HG02970 (cell line): Measurements from ENCODE around the gene RCOR1.

ENCODE experiments used
- ATAC-seq: cut with Tn5 transposase; IDR thresholded peaks from one replicate; pipeline ENCODE4 v1.9.1; 2021; ENCODE audit warnings: mild to moderate bottlenecking, moderate library complexity, moderate number of reproducible peaks; ENCODE audit not compliant: unreplicated experiment, low FRiP score

RCOR1 gene

DNA sequence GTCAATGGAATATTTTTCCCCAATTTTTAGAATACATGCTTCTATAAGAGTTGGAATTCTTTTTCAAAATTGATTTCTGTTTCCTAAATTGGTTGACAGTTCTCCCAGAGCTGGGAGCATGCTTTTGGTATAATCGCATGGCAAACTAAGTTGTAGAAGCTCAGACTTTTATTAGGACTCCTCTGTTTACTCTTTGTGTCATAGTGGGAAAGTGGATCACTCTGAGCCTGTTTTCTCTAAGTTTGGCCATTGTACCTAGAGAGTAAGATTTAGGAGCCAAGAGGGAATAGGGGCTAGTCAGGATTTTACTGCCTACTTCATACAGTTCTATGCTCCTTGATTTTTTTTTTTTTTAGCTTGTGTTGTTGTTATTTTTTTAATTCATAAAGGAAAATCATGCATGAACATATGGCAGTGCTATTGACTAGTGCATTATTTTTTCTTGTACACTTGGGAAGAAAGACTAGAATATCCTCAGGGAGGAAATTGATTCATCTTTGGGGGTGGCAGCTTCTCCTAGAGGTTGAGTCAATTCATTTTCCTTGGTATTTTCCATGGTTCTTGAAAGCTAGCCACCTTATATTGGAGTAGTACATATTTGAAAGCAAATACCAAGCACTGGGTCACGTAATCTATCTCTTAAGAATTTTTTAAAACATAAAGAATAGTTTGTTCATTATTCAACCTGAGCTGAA lies 107.1 kb downstream of the RCOR1 start:
- no peak for ATAC-seq

GRCh38 chr14:102708494-102708893 lies 116.0 kb downstream of the RCOR1 start:
- no peak for ATAC-seq

- ATAC-seq: no peak
Measured at GRCh38 chr14:102711207-102711606, 118.8 kb downstream of the RCOR1 start.

- ATAC-seq: no peak
Measured at GRCh38 chr14:102711946-102712345, 119.5 kb downstream of the RCOR1 start.

- ATAC-seq: no peak
Measured at GRCh38 chr14:102717276-102717675, 124.8 kb downstream of the RCOR1 start.

- no peak for ATAC-seq
Measured at GRCh38 chr14:102722646-102723045, 130.2 kb downstream of the RCOR1 start.

DNA sequence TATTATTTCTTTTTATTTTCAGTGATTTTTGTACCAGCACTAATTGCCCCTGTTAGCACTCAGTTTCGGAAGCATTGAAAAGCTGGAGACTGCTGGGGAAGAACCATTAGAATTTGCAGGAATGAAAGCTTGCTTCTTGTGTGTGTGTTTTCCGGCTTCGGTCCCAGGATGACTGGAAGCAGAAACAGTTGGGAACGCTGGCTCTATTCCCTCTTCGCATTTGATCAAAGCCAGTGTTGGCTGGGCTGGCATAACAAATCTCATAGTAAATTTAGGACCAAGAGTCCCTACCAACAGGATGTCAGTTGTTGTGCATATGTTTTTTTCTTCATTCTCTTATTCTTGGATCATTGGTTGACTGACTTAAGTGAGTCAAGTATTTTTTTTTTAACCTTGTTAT lies 131.2 kb downstream of the RCOR1 start:
- ATAC-seq: no peak

DNA sequence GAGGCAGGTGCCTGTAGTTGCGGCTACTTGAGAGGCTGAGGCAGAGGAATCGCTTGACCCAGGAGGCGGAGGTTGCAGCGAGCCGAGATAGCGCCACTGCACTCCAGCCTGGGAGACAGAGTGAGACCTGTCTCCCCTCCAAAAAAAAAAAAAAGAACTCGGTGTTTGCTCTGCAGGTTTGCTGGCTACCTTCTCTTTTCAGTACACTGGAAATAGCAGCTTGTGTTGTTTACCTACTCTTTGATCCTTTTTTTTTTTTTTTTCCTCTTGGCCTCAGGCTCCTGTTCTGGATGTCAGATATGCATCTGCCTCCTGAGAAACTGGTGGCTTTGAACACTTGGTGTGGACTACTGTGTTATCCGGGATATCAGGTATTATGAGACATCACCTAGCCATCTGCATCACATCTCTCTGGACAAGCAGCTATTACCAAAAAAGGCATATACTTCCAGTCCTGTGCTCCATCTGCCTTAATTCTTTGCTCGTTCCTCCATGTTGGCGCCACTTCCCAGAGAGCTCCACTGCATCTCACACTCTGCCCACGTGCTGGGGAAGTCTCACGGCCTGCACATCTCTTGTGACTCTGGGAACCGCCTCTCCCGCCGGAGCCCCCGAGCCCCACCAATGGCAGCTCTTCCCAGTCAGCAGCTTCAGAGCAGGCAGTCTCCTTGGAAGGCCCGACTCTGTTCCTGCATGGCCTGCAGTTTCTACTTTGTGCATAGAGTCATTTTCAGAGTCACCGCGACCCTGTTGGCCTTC lies 133.9 kb downstream of the RCOR1 start:
- no peak for ATAC-seq

DNA sequence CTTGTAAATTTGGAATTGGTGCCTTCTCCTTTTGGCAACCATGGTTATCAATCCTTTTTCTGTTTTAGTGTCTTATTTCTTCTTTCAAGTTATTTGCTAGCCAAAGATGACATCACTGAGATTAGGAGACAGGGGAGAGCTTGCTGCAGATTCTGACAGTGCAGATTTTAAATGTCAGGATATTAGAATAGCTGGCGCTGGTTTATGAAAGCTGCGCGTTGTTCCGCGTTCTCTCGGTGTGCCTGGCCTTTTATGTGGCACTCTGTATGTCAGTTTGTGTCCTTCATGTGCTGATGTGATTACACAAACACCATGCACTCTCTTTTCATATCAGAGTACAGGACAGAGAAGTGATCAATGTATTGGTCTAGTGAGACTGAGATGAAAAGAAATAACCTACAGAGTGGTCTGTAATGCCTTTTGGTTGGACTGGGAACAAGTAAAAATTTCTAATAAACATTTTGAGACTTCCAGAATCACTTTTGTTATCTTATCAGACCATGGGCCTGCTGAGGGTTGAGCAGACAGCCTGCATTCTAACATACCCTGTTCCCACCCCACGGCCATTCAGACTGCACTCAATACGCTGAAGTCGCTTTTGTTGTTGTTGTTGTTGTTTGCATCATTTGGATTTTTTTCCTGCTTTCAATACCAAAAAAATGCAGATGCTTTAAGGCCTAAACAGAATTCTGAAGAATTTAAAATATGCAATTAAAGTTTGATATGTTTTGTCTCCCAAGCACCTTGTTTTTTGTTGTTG lies 135.1 kb downstream of the RCOR1 start:
- no peak for ATAC-seq

- ATAC-seq: no peak
Measured at GRCh38 chr14:102728501-102728900, 136.1 kb downstream of the RCOR1 start.

DNA sequence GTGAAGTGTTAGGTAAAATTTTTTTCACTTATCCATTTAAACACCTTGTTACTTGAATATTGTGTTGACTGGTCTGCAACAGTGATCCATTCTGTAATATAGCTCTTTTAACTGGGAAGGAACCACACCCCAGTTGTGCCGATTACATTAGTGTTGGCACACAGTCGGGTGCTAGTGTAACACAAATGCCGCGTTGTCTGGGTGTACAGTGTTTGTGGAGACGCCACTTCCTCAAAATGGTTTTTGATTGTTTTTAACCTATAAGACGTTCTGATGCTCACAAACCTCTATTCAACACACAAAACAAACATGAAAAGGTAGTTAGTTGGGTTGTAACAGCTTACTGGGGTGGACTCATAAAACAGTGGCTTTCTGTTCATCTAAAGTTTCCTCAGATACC lies 136.8 kb downstream of the RCOR1 start:
- ATAC-seq: no peak

DNA sequence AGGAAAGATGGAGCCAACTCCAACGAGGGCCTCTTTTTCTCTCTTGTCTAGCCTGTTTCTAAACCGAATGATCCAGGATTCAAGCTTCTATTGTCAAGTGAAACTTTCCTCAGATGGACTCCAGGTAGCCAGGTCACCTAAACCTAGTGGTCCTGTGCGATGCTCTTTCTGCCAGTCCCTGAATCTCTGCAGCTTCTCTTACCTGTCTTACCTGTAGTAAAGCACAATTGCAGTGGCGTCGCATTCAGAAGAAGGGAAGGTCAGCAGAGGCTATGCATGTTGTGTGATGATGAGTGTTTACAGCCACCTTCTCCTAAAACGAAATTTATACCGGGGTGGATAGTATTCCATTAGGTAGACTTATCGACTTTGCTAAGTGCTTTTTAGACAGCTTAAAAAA lies 137.4 kb downstream of the RCOR1 start:
- no peak for ATAC-seq

- ATAC-seq: no peak
Measured at GRCh38 chr14:102731101-102731870, 138.8 kb downstream of the RCOR1 start.

GRCh38 chr14:102731871-102732800 lies 139.7 kb downstream of the RCOR1 start:
- no peak for ATAC-seq

- no peak for ATAC-seq
Measured at GRCh38 chr14:102732924-102733323, 140.5 kb downstream of the RCOR1 start.

DNA sequence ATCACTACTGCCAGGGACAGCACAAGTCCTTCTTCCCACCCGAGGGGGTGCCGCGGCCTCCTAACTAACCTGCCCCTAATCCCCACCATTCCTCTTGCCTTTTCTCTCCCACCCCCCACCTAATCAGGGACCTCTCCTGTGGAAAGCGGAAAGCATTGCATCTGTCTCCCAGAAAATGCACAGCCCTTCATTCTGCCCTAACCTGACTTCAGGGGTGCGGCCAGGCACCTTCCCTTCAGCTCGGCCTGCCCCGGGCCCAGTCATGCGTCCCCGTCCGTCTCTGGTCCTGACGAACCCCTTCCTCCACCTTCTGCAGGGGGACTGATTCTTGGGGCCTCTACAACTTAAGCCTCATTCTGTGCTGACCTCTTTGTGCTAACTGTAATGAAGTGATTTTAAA lies 140.9 kb downstream of the RCOR1 start:
- no peak for ATAC-seq

GRCh38 chr14:102734436-102734835 lies 142.0 kb downstream of the RCOR1 start:
- ATAC-seq: no peak

GRCh38 chr14:102736956-102737355 lies 144.5 kb downstream of the RCOR1 start:
- no peak for ATAC-seq
